Stimulated activated naive CD8-positive, alpha-beta T cell treated with anti-CD3 and anti-CD28 coated beads, Interleukin-15, amount 100 ng/mL, for 72 hours (primary cell): ENCODE data around the gene EML4.
"Not testable (repeated sequence)": the region's sequence is repeated elsewhere in the genome, so short reads cannot be mapped to it uniquely, and the experiment has no call there.

ENCODE experiments used
- ATAC-seq: fragments of 150-1000 bp; cut with Tn5 transposase; 2 replicates; pipeline ENCODE4 v1.10.0; 2021; ENCODE audit warnings: mild to moderate bottlenecking, moderate library complexity
- DNase-seq, 2 donors: peaks; one replicate each; pipeline ENCODE4 v3.0.0; 2021 to 2022
- H3K27ac Mint-ChIP-seq, 2 donors: one replicate each; pipeline ENCODE4 v1.8.0; 2022; ENCODE audit warnings: mild to moderate bottlenecking in 2 of 2, mixed read lengths in 2 of 2, moderate library complexity in 2 of 2
- H3K27me3 Mint-ChIP-seq: one replicate; pipeline ENCODE4 v1.8.0; 2022; ENCODE audit warnings: mixed read lengths
- H3K4me1 Mint-ChIP-seq: one replicate; pipeline ENCODE4 v1.8.0; 2022; ENCODE audit warnings: mild to moderate bottlenecking, mixed read lengths
- H3K4me3 Mint-ChIP-seq, 2 donors: one replicate each; pipeline ENCODE4 v1.8.0; 2022; ENCODE audit warnings: mild to moderate bottlenecking in 2 of 2, mixed read lengths in 2 of 2, moderate library complexity in 1 of 2
- H3K9me3 Mint-ChIP-seq, 2 donors: one replicate each; pipeline ENCODE4 v1.8.0; 2022; ENCODE audit warnings: mixed read lengths in 2 of 2

The EML4 gene

GRCh38 chr2:42261518-42262195 lies 92.5 kb downstream of the EML4 start:
- H3K27me3 Mint-ChIP-seq: no peaks in the 10 kb centered on the region
- H3K4me1 Mint-ChIP-seq: peaks cover 6% of the 10 kb centered on the region
- ATAC-seq: no peak
- no peak overlapping the region for H3K4me3 Mint-ChIP-seq
- no peak overlapping the region for H3K27ac Mint-ChIP-seq
- H3K9me3 Mint-ChIP-seq: no peaks in the 10 kb centered on the region
- no peak for DNase-seq

DNA sequence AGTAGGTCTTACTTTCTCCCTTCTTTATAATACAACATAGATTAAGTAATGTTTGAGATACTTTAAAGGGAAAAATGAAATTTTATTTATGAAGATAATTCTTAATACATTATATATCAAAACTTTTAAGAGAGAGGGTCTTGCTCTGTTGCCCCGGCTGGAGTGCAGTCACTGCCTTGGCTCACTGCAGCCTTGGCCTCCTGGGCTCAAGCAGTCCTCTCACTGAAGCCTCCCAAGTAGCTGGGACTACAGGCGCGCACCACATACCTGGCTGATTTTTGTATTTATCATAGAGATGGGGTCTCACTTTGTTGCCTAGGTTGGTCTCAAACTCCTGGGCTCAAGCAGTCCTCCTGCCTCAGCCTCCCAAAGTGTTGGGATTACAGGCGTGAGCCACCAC lies 97.1 kb downstream of the EML4 start:
- no peaks in the 10 kb centered on the region for H3K27me3 Mint-ChIP-seq
- peaks cover 7% of the 10 kb centered on the region for H3K4me1 Mint-ChIP-seq
- H3K9me3 Mint-ChIP-seq: no peaks in the 10 kb centered on the region

DNA sequence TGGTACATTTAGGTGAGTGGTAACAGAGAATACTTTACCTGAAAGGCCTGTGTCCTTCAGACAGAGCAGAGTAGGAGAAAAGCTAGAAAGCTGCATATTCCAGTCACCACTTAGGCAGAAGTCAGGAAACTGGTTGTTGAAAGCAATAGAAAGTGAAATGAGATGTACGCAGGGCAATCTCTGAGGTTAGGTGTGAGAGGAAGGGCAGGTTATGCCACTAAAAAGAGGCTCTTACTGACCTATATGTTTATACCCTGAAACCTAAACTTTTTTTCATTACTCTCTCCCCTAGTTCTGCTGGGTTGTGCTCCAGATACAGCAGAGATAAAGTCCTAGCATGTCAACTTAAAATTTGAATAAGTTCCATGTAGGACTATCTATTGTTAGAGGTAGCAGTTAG lies 98.4 kb downstream of the EML4 start:
- ATAC-seq: peak; percentile 72
- Mint-ChIP-seq H3K9me3 (no peaks in the 10 kb centered on the region), H3K27ac (no peak overlapping the region), H3K4me3 (no peak overlapping the region), H3K27me3 (no peaks in the 10 kb centered on the region), H3K4me1 (peaks cover 7% of the 10 kb centered on the region)
- DNase-seq: no peak

More for the DNA sequence above, 97.1 kb downstream of the EML4 start:
- ATAC-seq: no peak
- H3K4me3 Mint-ChIP-seq: no peak overlapping the region
- no peak overlapping the region for H3K27ac Mint-ChIP-seq
- DNase-seq: no peak

DNA sequence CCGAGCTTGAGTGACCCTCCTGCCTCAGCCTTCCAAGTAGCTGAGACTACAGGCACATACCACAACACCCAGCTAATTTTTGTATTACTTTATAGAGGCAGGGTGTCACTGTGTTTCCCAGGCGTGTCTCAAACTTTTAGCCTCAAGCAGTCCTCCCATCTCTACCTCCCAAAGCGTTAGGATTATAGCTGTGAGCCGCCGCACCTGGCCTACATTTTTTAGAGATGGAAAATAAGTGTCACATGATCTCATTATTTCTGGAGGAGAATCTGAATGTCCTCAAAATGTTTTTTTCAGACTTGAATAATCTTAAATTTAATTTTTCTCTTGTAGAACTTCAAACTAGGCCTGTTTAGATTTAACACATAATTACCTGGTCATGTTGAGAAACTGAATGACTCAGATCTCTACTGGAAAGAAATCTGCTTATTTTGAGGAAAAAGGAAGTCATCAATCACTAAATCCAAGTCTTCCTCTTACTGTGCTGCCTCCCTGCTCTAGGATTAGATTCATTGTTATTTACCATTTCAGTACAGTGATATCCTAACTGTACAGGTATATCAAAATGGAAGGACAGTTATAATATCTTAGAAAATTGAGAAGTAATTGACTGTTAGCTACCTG lies 99.5 kb downstream of the EML4 start:
- ATAC-seq (no peak), DNase-seq (no peak)
- Mint-ChIP-seq H3K4me1 (peaks cover 7% of the 10 kb centered on the region), H3K27me3 (no peaks in the 10 kb centered on the region), H3K27ac (no peak overlapping the region), H3K4me3 (no peak overlapping the region), H3K9me3 (no peaks in the 10 kb centered on the region)

- H3K4me3 Mint-ChIP-seq: no peak overlapping the region
- peaks cover 7% of the 10 kb centered on the region for H3K4me1 Mint-ChIP-seq
- DNase-seq (no peak), ATAC-seq (no peak)
- H3K27ac Mint-ChIP-seq: peak overlapping the region in 1 of 2 donors; percentile 56
- H3K27me3 Mint-ChIP-seq: no peaks in the 10 kb centered on the region
- H3K9me3 Mint-ChIP-seq: no peaks in the 10 kb centered on the region
Observed at GRCh38 chr2:42270757-42271156, 101.6 kb downstream of the EML4 start.

- H3K27ac Mint-ChIP-seq, DNase-seq, ATAC-seq, H3K9me3 Mint-ChIP-seq, H3K27me3 Mint-ChIP-seq, H3K4me1 Mint-ChIP-seq, H3K4me3 Mint-ChIP-seq: not testable (repeated sequence)
Observed at GRCh38 chr2:42271246-42271645, 102.1 kb downstream of the EML4 start.

DNA sequence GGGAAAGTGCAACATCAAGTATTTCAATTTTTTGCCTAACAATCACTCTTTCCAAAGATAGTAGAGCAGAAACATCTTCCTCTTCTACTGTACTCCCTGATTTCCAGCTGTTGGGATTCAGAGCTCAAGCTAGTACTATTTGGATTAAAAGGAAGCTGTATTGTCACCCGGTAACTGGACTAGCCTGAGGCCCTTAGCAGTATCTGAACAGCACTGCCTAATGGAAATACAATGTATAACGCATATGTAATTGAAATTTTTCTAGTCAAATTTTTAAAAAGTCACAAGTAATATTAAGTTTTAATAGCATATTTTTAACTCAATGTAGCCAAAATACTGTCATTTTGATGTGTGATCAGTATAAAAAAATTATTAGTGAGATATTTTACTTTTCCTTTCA lies 105.7 kb downstream of the EML4 start:
- ATAC-seq (no peak), DNase-seq (no peak)
- no peaks in the 10 kb centered on the region for H3K27me3 Mint-ChIP-seq
- no peak overlapping the region for H3K4me3 Mint-ChIP-seq
- no peaks in the 10 kb centered on the region for H3K4me1 Mint-ChIP-seq
- no peaks in the 10 kb centered on the region for H3K9me3 Mint-ChIP-seq
- H3K27ac Mint-ChIP-seq: no peak overlapping the region

- no peaks in the 10 kb centered on the region for H3K9me3 Mint-ChIP-seq
Observed at GRCh38 chr2:42281416-42282081, 112.4 kb downstream of the EML4 start.

GRCh38 chr2:42284019-42284418 lies 114.9 kb downstream of the EML4 start:
- Mint-ChIP-seq H3K27ac (no peak overlapping the region), H3K4me3 (no peak overlapping the region), H3K9me3 (no peaks in the 10 kb centered on the region), H3K27me3 (no peaks in the 10 kb centered on the region), H3K4me1 (peaks cover 10% of the 10 kb centered on the region)
- ATAC-seq: no peak
- no peak for DNase-seq

More at GRCh38 chr2:42281416-42282081, 112.4 kb downstream of the EML4 start:
- ATAC-seq (no peak), DNase-seq (no peak)
- Mint-ChIP-seq H3K4me1 (peaks cover 5% of the 10 kb centered on the region), H3K4me3 (no peak overlapping the region), H3K27ac (no peak overlapping the region), H3K27me3 (no peaks in the 10 kb centered on the region)

GRCh38 chr2:42286268-42286946 lies 117.3 kb downstream of the EML4 start:
- ATAC-seq (no peak), DNase-seq (no peak)
- Mint-ChIP-seq H3K4me1 (peaks cover 18% of the 10 kb centered on the region), H3K4me3 (no peak overlapping the region), H3K9me3 (no peaks in the 10 kb centered on the region), H3K27ac (peak overlapping the region; percentile 14 to 94), H3K27me3 (no peaks in the 10 kb centered on the region)

DNA sequence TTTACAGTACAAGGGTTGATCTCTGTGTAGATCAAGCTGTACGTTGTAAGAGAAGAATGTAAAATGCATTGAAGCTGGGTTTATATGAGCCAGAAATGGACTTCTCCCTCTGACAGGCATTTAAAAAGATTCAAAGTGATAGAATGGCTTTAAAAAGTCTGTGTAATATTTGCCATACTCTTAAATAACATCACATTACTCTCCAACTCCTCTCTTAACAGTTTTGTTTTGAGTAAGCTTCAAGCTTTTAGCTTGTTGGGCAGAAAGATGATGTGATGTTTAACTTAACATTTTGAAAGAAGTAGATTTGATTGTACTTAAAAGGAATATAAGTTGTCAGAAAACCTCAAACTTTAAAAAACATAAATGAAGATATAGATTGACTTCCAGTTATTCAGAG lies 119.7 kb downstream of the EML4 start:
- no peaks in the 10 kb centered on the region for H3K9me3 Mint-ChIP-seq
- ATAC-seq (no peak), DNase-seq (no peak)
- H3K4me3 Mint-ChIP-seq: no peak overlapping the region
- H3K4me1 Mint-ChIP-seq: peaks cover 18% of the 10 kb centered on the region
- H3K27ac Mint-ChIP-seq: peak overlapping the region in 1 of 2 donors; percentile 10
- no peaks in the 10 kb centered on the region for H3K27me3 Mint-ChIP-seq

GRCh38 chr2:42289222-42289621 lies 120.1 kb downstream of the EML4 start:
- Mint-ChIP-seq H3K4me1 (peaks cover 18% of the 10 kb centered on the region), H3K9me3 (no peaks in the 10 kb centered on the region), H3K27me3 (no peaks in the 10 kb centered on the region), H3K4me3 (no peak overlapping the region), H3K27ac (peak overlapping the region in 1 of 2 donors; percentile 13)
- ATAC-seq (no peak), DNase-seq (no peak)

DNA sequence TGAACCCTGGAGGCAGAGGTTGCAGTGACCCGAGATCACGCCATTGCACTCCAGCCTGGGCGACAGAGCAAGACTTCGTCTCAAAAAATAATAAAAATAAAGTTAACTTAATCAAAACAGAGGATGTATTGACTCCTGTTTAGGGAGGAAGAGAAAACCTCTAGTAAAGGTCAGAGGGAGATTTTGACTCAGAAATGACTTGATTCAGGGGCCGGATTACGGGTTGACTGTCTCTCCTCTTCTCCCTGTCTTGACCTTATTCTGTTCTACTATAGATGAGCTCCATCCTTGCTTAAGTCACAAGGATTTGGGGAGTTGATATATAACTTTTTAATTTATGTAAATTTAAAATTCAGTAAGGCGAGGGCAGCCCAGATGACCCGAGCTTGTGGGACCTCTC lies 120.9 kb downstream of the EML4 start:
- DNase-seq: no peak
- ATAC-seq: no peak
- H3K9me3 Mint-ChIP-seq: no peaks in the 10 kb centered on the region
- no peak overlapping the region for H3K27ac Mint-ChIP-seq
- no peaks in the 10 kb centered on the region for H3K27me3 Mint-ChIP-seq
- H3K4me3 Mint-ChIP-seq: no peak overlapping the region
- H3K4me1 Mint-ChIP-seq: peaks cover 18% of the 10 kb centered on the region

DNA sequence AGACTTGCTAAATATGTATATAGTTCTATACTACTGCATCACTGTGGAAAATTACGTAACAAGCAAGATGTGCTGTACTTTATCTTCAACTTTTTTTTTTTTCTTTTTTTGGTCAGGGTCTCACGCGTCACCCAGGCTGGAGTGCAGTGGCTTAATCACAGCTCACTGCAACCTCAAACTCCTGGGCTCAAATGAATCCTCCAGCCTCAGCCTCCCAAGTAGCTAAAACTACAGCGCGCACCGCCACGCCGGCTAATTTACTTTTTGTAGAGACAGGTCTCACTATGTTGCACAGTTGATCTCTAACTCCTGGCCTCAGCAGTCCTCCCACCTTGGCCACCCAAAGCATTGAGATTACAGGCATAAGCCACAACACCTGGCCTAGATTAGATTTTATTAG lies 123.9 kb downstream of the EML4 start:
- DNase-seq: no peak
- Mint-ChIP-seq H3K27me3 (no peaks in the 10 kb centered on the region), H3K9me3 (no peaks in the 10 kb centered on the region), H3K4me1 (peaks cover 34% of the 10 kb centered on the region), H3K4me3 (no peak overlapping the region), H3K27ac (no peak overlapping the region)
- ATAC-seq: no peak

DNA sequence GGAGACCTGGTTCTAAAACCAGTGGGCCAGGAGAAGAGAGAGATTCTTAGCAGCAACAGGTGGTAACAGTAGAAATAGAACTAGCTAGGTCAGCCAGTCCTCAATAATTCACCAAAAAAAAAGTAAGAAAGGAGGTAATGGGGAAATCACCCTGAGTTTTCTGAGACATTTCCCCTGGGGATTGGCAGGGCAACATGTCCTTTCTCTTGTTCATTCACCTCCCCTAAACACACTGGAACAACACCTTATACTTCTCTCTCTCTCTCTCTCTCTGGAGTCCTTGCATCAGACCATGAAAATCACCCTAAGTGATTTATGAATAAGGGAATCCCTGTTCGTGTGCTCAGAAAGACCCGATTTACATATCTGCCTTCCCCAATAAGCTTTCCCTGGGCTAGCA lies 127.1 kb downstream of the EML4 start:
- H3K27me3 Mint-ChIP-seq: no peaks in the 10 kb centered on the region
- no peaks in the 10 kb centered on the region for H3K9me3 Mint-ChIP-seq
- H3K4me3 Mint-ChIP-seq: no peak overlapping the region
- H3K27ac Mint-ChIP-seq: peak overlapping the region in 1 of 2 donors; percentile 73
- ATAC-seq (peak; percentile 70), DNase-seq (no peak)
- H3K4me1 Mint-ChIP-seq: peaks cover 35% of the 10 kb centered on the region
